Activated B cell treated with CpG ODN at 0.5 μM for 24 hours (primary cell): ENCODE data around the gene MAP3K1. TPM values are rescaled to one million over a fixed set of nuclear protein-coding genes. Genes with fewer than 3 reads are reported as not detected.
A peak's percentile ranks its signal among the peaks of the same experiment; 100 is the strongest.

Experiments used
- ATAC-seq: fragments of 200-7000 bp; cut with Tn5 transposase; one replicate; pipeline ENCODE4 v1.10.0; 2021; ENCODE audit warnings: low read depth, mild to moderate bottlenecking, moderate library complexity
- CTCF ChIA-PET: fragments of 350-600 bp; sonication (Branson Sonifier 250); formaldehyde crosslinking; loops from one replicate; lab custom pipeline; 2021; ENCODE audit warnings: antibody characterized with exemption; lab: Charles Lee
- POLR2A ChIA-PET: fragments of 350-600 bp; sonication (Branson Sonifier 250); formaldehyde crosslinking; loops from one replicate; lab custom pipeline; 2021; ENCODE audit warnings: antibody characterized with exemption; lab: Charles Lee
- DNase-seq: peaks from one replicate; pipeline ENCODE4 v3.0.0; 2022
- H3K27ac Mint-ChIP-seq: one replicate; pipeline ENCODE4 v1.8.0; 2020; ENCODE audit warnings: mixed read lengths
- H3K27me3 Mint-ChIP-seq: one replicate; pipeline ENCODE4 v1.8.0; 2021; ENCODE audit warnings: mixed read lengths
- H3K36me3 Mint-ChIP-seq: one replicate; pipeline ENCODE4 v1.8.0; 2021; ENCODE audit warnings: low read depth, mixed read lengths
- H3K4me1 Mint-ChIP-seq: one replicate; pipeline ENCODE4 v1.8.0; 2021; ENCODE audit warnings: mixed read lengths
- H3K4me3 Mint-ChIP-seq: one replicate; pipeline ENCODE4 v1.8.0; 2020; ENCODE audit warnings: mild to moderate bottlenecking, mixed read lengths
- H3K9me3 Mint-ChIP-seq: one replicate; pipeline ENCODE4 v1.8.0; 2020; ENCODE audit warnings: mixed read lengths
- intact Hi-C: fragments of 100-400 bp; cut with micrococcal nuclease; formaldehyde crosslinking; loops from one replicate; pipeline ENCODE4 v1.15.1; 2024
- total RNA-seq: library from RNA; stranded (reverse); gene quantifications from 2 replicates; pipeline ENCODE4 v1.2.3, GENCODE V29; 2022
- TF ChIP-seq, protein P1 (sequence below): fragments of 200-600 bp; IDR thresholded peaks from one replicate; pipeline ENCODE4 v1.8.0; 2022; ENCODE audit warnings: antibody characterized with exemption, mild to moderate bottlenecking

MAP3K1 gene
- total RNA-seq, result 92.8 and 102 TPM in 2 replicates

DNA sequence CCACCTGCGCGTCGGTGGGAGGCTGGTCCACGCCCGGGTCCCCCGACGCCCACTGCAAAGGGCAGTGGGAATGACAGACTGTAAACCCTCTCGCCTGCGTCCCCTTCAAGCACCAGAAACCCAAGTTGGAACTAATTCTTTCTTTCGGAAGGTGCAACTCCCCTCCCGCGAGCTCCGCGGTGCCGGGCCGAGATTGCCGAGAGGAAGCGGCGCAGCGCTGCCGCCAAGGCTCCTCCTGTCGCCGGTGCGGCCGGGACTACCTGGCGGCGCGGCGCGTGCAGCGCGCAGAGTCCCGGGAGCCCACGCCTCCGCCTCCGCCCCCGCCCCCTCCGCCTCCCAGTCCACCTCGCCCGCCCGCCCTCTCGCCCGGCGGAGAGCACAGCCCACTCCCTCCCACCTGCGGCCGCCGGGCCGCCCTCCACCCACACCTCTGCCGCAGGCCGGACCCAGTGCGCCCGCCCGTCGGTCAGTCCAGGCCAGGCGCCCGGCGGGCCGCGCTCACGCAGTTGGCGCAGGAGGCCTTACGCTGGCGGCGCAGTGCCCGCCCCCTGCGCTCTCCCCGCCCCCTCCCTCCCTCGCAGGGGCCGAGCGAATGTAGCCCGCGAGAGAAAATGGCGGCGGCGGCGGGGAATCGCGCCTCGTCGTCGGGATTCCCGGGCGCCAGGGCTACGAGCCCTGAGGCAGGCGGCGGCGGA is at the start of gene MAP3K1:
MAP3K1 (plus strand) TSS at position 587 of the 695 bp plus-strand sequence; CDS start at position 612, 25 bp downstream.
- peak within 1 kb of the TSS; percentile 93 for H3K27ac Mint-ChIP-seq
- CTCF ChIA-PET, result interaction anchor here (0.7 to 4.9 kb wide), 5 partner anchors 12 to 545 kb away, joined by 3 to 23 read pairs (median 5); no protein-coding TSS in a partner anchor
- POLR2A ChIA-PET, result interaction anchor here (0.6 to 4.0 kb wide), 23 partner anchors 8 to 511 kb away, joined by 3 to 38 read pairs (median 4); no protein-coding TSS in a partner anchor
- intact Hi-C loops, result loop anchor here (1.0 to 10.0 kb wide), 4 partner anchors 53 to 1280 kb away; partner anchors contain the start of gene PLPP1
- H3K4me1 Mint-ChIP-seq, result peaks cover 50% of the 10 kb centered on the region
- H3K9me3 Mint-ChIP-seq, result no peaks in the 10 kb centered on the region
- DNase-seq, result peak; percentile 86
- peaks cover 18% of the 10 kb centered on the region for H3K36me3 Mint-ChIP-seq
- no peaks in the 10 kb centered on the region for H3K27me3 Mint-ChIP-seq
- peak within 1 kb of the TSS; percentile 93 for H3K4me3 Mint-ChIP-seq
- TF ChIP-seq, protein P1, sequence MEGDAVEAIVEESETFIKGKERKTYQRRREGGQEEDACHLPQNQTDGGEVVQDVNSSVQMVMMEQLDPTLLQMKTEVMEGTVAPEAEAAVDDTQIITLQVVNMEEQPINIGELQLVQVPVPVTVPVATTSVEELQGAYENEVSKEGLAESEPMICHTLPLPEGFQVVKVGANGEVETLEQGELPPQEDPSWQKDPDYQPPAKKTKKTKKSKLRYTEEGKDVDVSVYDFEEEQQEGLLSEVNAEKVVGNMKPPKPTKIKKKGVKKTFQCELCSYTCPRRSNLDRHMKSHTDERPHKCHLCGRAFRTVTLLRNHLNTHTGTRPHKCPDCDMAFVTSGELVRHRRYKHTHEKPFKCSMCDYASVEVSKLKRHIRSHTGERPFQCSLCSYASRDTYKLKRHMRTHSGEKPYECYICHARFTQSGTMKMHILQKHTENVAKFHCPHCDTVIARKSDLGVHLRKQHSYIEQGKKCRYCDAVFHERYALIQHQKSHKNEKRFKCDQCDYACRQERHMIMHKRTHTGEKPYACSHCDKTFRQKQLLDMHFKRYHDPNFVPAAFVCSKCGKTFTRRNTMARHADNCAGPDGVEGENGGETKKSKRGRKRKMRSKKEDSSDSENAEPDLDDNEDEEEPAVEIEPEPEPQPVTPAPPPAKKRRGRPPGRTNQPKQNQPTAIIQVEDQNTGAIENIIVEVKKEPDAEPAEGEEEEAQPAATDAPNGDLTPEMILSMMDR, result no peak
- ATAC-seq, result peak; percentile 63

DNA sequence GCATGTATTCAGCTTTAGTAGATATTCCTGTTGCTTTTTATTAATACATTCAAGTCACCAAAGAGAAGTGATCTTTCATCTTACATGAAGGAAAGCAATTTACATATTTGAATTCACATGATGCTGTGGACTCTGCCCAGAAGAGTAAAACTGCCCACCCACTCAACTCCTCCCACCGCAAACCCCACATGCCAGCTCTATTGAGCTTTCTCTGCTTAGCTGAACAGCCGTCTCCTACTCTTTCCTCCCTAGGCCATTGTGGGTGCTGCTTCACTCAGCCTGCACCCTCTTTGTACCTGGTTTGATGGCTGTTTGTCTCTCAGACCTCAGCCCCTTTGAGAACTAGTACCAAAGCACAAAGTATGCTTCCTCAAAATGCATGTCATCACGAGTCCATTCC is 48.4 kb upstream of the MAP3K1 start:
- intact Hi-C loops, result no loop called here
- Mint-ChIP-seq H3K4me1 (peaks cover 71% of the 10 kb centered on the region), H3K27ac (peak overlapping the region; percentile 71), H3K9me3 (no peaks in the 10 kb centered on the region), H3K4me3 (no peak overlapping the region), H3K36me3 (no peaks in the 10 kb centered on the region), H3K27me3 (no peaks in the 10 kb centered on the region)
- ATAC-seq, result peak; percentile 30
- TF ChIP-seq, protein P1, result no peak
- ChIA-PET CTCF (interaction anchor here (1.3 kb wide), 1 partner anchor 202 kb away, joined by 6 read pairs; no protein-coding TSS in a partner anchor), POLR2A (interaction anchor here (0.6 to 1.4 kb wide), 3 partner anchors 38 to 80 kb away, joined by 4 to 8 read pairs (median 5); partner anchors contain the start of gene MAP3K1)
- DNase-seq, result no peak

DNA sequence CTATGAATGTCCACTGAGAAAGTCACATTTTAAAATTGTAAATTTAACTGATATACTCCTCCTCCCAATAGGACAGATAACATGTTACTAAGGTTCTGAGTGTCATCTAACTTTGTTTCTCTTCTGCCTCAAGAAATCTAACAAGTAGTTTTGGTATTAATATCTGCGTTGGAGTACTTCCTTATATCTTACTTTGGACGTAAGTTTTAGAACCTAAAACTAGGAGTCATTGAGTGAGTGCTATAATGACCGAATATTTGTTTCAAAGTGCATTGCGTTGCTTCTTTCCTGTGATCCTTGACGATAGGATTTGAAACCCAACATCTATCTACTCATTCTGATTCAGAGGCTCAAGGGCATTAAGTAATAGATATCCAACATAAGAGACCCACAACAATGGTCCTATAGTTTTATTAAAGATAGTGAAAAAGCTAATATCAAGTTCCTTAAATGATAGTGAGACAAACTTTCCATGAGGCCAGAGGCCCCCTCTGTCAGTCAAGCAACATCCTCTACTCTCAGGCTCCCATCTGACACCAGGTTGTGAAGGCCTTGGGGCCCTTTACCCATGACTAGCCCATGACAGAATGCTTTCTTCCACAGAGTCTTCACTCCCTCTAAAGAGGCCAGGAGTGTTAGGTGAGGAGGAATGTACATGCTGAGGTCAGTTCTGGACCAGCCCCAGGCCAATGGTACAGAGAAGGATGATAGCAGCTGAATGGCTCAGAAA is 45.3 kb upstream of the MAP3K1 start:
- H3K36me3 Mint-ChIP-seq, result no peaks in the 10 kb centered on the region
- intact Hi-C loops, result loop anchor here (2.0 kb wide), 1 partner anchor 13 kb away; no protein-coding TSS in a partner anchor
- H3K27me3 Mint-ChIP-seq, result no peaks in the 10 kb centered on the region
- H3K27ac Mint-ChIP-seq, result peak overlapping the region; percentile 46
- POLR2A ChIA-PET, result no interaction called here
- ATAC-seq (peak; percentile 58), DNase-seq (no peak)
- no peak overlapping the region for H3K4me3 Mint-ChIP-seq
- CTCF ChIA-PET, result interaction anchor here (1.3 kb wide), 1 partner anchor 34 kb away, joined by 4 read pairs; no protein-coding TSS in a partner anchor
- no peaks in the 10 kb centered on the region for H3K9me3 Mint-ChIP-seq
- H3K4me1 Mint-ChIP-seq, result peaks cover 57% of the 10 kb centered on the region
- TF ChIP-seq, protein P1, result no peak

DNA sequence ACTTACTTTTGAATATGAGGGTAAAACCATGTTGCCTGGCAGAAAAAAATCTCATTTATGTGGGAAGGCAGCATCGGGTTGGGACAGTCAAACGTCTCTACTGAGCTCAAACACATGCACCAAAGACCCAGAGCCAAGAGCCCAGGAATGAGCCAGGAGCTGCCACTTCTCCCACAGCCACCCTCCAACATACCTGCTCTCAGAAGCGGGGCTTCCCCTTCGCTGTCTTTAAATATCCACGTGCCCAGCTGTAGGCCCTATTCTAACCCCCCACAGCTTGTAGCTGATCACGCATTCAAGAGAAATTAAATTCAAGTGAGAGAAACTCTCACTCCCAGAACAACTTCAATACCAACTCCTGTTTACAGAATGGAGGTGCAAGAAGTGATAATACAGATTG is 42.6 kb upstream of the MAP3K1 start:
- intact Hi-C loops, result no loop called here
- H3K4me1 Mint-ChIP-seq, result peaks cover 37% of the 10 kb centered on the region
- CTCF ChIA-PET, result interaction anchor here (1.0 kb wide), 1 partner anchor 502 kb away, joined by 3 read pairs; no protein-coding TSS in a partner anchor
- DNase-seq (no peak), ATAC-seq (no peak)
- H3K9me3 Mint-ChIP-seq, result no peaks in the 10 kb centered on the region
- H3K4me3 Mint-ChIP-seq, result no peak overlapping the region
- no peak overlapping the region for H3K27ac Mint-ChIP-seq
- TF ChIP-seq, protein P1, result no peak
- H3K36me3 Mint-ChIP-seq, result no peaks in the 10 kb centered on the region
- H3K27me3 Mint-ChIP-seq, result no peaks in the 10 kb centered on the region
- POLR2A ChIA-PET, result no interaction called here
